Embryonic facial prominence (tissue), 1 donor: ENCODE data around the gene GNAS.

Source experiments
- DNase-seq: peaks from one replicate; pipeline ENCODE4 v3.0.0-alpha.2; 2016; ENCODE audit errors: extremely low spot score

GNAS gene

GRCh38 chr20:58898629-58899408 is 46.3 kb downstream of the GNAS start:
- peak; percentile 69 for DNase-seq

- no peak for DNase-seq
Observed at GRCh38 chr20:58899512-58899911, 47.0 kb downstream of the GNAS start.

- DNase-seq: no peak
Observed at GRCh38 chr20:58900397-58900796, 47.9 kb downstream of the GNAS start.

GRCh38 chr20:58901488-58902402 is 49.2 kb downstream of the GNAS start:
- DNase-seq: no peak

GRCh38 chr20:58903614-58904013 is 51.1 kb downstream of the GNAS start:
- DNase-seq: no peak

- DNase-seq: no peak
Observed at GRCh38 chr20:58905236-58905635, 52.7 kb downstream of the GNAS start.

- no peak for DNase-seq
Observed at GRCh38 chr20:58906111-58906510, 53.6 kb downstream of the GNAS start.

- DNase-seq: no peak
Observed at GRCh38 chr20:58906894-58907293, 54.4 kb downstream of the GNAS start.

GRCh38 chr20:58907320-58908137 is 55.0 kb downstream of the GNAS start:
- peak; percentile 94 for DNase-seq

- no peak for DNase-seq
Observed at GRCh38 chr20:58908221-58908620, 55.7 kb downstream of the GNAS start.

- no peak for DNase-seq
Observed at GRCh38 chr20:58908941-58909340, 56.4 kb downstream of the GNAS start.

- DNase-seq: no peak
Observed at GRCh38 chr20:58909585-58909984, 57.1 kb downstream of the GNAS start.

GRCh38 chr20:58910473-58910872 is 58.0 kb downstream of the GNAS start:
- DNase-seq: no peak

- no peak for DNase-seq
Observed at GRCh38 chr20:58911309-58911708, 58.8 kb downstream of the GNAS start.

- no peak for DNase-seq
Observed at GRCh38 chr20:58911970-58912369, 59.5 kb downstream of the GNAS start.

- DNase-seq: no peak
Observed at GRCh38 chr20:58913079-58913478, 60.6 kb downstream of the GNAS start.

- no peak for DNase-seq
Observed at GRCh38 chr20:58918621-58919020, 66.1 kb downstream of the GNAS start.

- DNase-seq: no peak
Observed at GRCh38 chr20:58921564-58921963, 69.0 kb downstream of the GNAS start.

- no peak for DNase-seq
Observed at GRCh38 chr20:58922036-58922435, 69.5 kb downstream of the GNAS start.

- no peak for DNase-seq
Observed at GRCh38 chr20:58923117-58923712, 70.7 kb downstream of the GNAS start.

- no peak for DNase-seq
Observed at GRCh38 chr20:58926802-58927489, 74.4 kb downstream of the GNAS start.
